ENCODE data around the gene AK1.
"Not testable (repeated sequence)": the region's sequence is repeated elsewhere in the genome, so short reads cannot be mapped to it uniquely, and the experiment has no call there.

Gene AK1

GRCh38 chr9:127871531-127871930, 5.9 kb downstream of the AK1 start:
- Histone ChIP-seq H3K27ac (no peak overlapping the region), H3K9me3 (no peaks in the 10 kb centered on the region), H3K27me3 (no peaks in the 10 kb centered on the region), H3K36me3 (peaks cover 8 to 66% (median 47%) of the 10 kb centered on the region in 3 donors), H3K4me3 (no peak overlapping the region), H3K4me1 (peaks cover 0 to 37% (median 34%) of the 10 kb centered on the region in 4 donors)
- DNase-seq = no peak
- TF ChIP-seq, protein P1, sequence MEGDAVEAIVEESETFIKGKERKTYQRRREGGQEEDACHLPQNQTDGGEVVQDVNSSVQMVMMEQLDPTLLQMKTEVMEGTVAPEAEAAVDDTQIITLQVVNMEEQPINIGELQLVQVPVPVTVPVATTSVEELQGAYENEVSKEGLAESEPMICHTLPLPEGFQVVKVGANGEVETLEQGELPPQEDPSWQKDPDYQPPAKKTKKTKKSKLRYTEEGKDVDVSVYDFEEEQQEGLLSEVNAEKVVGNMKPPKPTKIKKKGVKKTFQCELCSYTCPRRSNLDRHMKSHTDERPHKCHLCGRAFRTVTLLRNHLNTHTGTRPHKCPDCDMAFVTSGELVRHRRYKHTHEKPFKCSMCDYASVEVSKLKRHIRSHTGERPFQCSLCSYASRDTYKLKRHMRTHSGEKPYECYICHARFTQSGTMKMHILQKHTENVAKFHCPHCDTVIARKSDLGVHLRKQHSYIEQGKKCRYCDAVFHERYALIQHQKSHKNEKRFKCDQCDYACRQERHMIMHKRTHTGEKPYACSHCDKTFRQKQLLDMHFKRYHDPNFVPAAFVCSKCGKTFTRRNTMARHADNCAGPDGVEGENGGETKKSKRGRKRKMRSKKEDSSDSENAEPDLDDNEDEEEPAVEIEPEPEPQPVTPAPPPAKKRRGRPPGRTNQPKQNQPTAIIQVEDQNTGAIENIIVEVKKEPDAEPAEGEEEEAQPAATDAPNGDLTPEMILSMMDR (IDR thresholded peaks at IDR 0.05) = no peak
- intact Hi-C loops (cut with DNase I; ENCODE audit: low total_unique reads) = loop anchor here (5.0 kb wide), 2 partner anchors 84 to 134 kb away; partner anchors contain the start of genes CDK9 and TOR2A

GRCh38 chr9:127870887-127871286, 6.6 kb downstream of the AK1 start:
- Histone ChIP-seq H3K4me3 (no peak overlapping the region), H3K9me3 (no peaks in the 10 kb centered on the region), H3K36me3 (peaks cover 8 to 72% (median 47%) of the 10 kb centered on the region in 3 donors), H3K4me1 (peaks cover 0 to 31% (median 28%) of the 10 kb centered on the region in 4 donors), H3K27ac (no peak overlapping the region), H3K27me3 (no peaks in the 10 kb centered on the region)
- DNase-seq = no peak
- TF ChIP-seq, protein P1 (IDR thresholded peaks at IDR 0.05) = no peak
- intact Hi-C loops (cut with DNase I; ENCODE audit: low total_unique reads) = loop anchor here (5.0 kb wide), 2 partner anchors 84 to 134 kb away; partner anchors contain the start of genes CDK9 and TOR2A

DNA sequence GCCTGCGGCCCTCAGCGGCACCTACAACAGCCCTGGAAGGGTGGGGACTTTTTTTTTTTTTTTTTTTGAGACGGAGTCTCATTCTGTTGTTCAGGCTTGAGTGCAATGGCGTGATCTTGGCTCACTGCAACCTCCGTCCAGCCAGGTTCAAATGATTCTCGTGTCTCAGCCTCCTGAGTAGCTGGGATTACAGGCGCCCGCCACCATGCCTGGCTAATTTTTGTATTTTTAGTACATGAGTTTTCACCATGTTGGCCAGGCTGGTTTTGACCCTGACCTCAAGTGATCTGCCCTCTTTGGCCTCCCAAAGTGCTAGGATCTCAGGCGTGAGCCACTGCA, 7.4 kb downstream of the AK1 start:
- intact Hi-C loops (cut with DNase I; ENCODE audit: low total_unique reads) = loop anchor here (5.0 kb wide), 2 partner anchors 83 to 133 kb away; partner anchors contain the start of genes CDK9 and TOR2A
- peaks cover 0 to 23% (median 21%) of the 10 kb centered on the region in 4 donors for H3K4me1 ChIP-seq
- H3K27ac ChIP-seq = not testable (repeated sequence)

GRCh38 chr9:127869310-127870152, 7.9 kb downstream of the AK1 start:
- intact Hi-C loops (cut with DNase I; ENCODE audit: low total_unique reads) = loop anchor here (5.0 kb wide), 3 partner anchors 82 to 277 kb away; partner anchors contain the start of genes CDK9 and TOR2A
- H3K36me3 ChIP-seq = peaks cover 8 to 73% (median 47%) of the 10 kb centered on the region in 3 donors
- TF ChIP-seq, protein P1 (IDR thresholded peaks at IDR 0.05) = peak; percentile 82 to 95
- H3K4me3 ChIP-seq = no peak overlapping the region
- no peaks in the 10 kb centered on the region for H3K27me3 ChIP-seq
- peaks cover 0 to 17% (median 15%) of the 10 kb centered on the region in 4 donors for H3K4me1 ChIP-seq
- no peaks in the 10 kb centered on the region for H3K9me3 ChIP-seq
- H3K27ac ChIP-seq = peak overlapping the region in 1 of 2 donors; percentile 20
- peak; percentile 90 to 93 for DNase-seq

More for the DNA sequence above, 7.4 kb downstream of the AK1 start:
- H3K27me3 ChIP-seq, H3K9me3 ChIP-seq, DNase-seq, H3K4me3 ChIP-seq: not testable (repeated sequence)
- H3K36me3 ChIP-seq = peaks cover 8 to 73% (median 47%) of the 10 kb centered on the region in 3 donors

DNA sequence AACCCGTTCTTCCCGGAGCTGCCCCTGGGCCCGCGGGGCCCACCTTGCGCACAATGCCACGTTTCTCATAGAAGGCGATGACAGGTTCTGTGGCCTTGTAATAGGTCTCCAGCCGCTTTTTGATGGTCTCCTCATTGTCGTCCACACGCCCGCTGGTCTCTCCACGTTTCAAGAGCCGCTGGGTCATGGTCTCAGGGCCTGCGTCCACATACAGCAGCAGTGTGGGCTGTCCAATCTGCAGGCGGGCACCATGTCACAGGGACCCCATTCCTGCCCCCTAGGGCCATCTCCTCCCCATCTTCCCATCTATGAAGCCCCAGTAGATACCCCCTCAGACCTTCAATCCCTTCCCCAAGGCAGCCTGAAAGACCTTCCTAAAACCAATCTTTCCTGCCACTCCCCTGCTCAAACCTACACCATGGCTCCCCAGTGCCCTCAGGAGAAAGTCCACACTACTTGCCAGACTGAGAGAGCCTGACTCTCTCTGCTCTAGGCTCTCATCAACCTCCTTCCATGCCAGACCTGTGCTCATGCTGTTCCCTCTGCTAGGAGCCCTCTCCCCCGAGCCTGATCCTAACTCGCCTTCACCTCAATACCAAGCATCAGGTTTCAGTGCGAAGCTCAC, 9.1 kb downstream of the AK1 start:
- no peak overlapping the region for H3K27ac ChIP-seq
- H3K4me1 ChIP-seq = peaks cover 0 to 6% (median 3%) of the 10 kb centered on the region in 4 donors
- DNase-seq = no peak
- intact Hi-C loops (cut with DNase I; ENCODE audit: low total_unique reads) = loop anchor here (5.0 kb wide), 1 partner anchor 276 kb away; no protein-coding TSS in a partner anchor
- H3K4me3 ChIP-seq = no peak overlapping the region
- peaks cover 8 to 69% (median 47%) of the 10 kb centered on the region in 3 donors for H3K36me3 ChIP-seq
- H3K27me3 ChIP-seq = no peaks in the 10 kb centered on the region
- TF ChIP-seq, protein P1 (IDR thresholded peaks at IDR 0.05) = no peak
- H3K9me3 ChIP-seq = no peaks in the 10 kb centered on the region

Data from tibial artery (tissue), 4 donors.